IMR-90 (cell line): ENCODE data around the gene NAA38. TPM values are rescaled to one million over a fixed set of nuclear protein-coding genes. Genes with fewer than 3 reads are reported as not detected.

Experiments used
- ATAC-seq: fragments of 200-7000 bp; cut with Tn5 transposase; 2 replicates; pipeline ENCODE4 v1.9.1; 2020; ENCODE audit warnings: low read depth, mild to moderate bottlenecking, moderate library complexity
- BruUV-seq: library from RNA; stranded (reverse); fragments of 400-500 nt; replicated peaks from 2 replicates; lab custom pipeline; 2021; lab: Mats Ljungman, UMichigan
- CTCF ChIA-PET: fragments of 300-600 bp; formaldehyde crosslinking; extraction: SDS; loops from one replicate; lab custom pipeline; 2021; ENCODE audit warnings: antibody characterized with exemption; lab: Yijun Ruan, JAX
- POLR2A ChIA-PET: fragments of 300-600 bp; sonication (Branson Sonifier 250); formaldehyde crosslinking; loops from one replicate; lab custom pipeline; 2022; ENCODE audit warnings: antibody characterized with exemption; ENCODE audit not compliant: unreplicated experiment; lab: Charles Lee
- DNase-seq: peaks from one replicate; pipeline ENCODE4 v3.0.0; 2013
- H2AFZ ChIP-seq: replicated peaks from 2 replicates; pipeline ENCODE3; 2013; ENCODE audit warnings: low read length, mild to moderate bottlenecking; ENCODE audit not compliant: poor library complexity
- H2AK5ac ChIP-seq: 2 replicates; pipeline ENCODE4 v1.6.1; 2013; ENCODE audit warnings: low read depth, low read length, inconsistent platforms
- H2AK9ac ChIP-seq: replicated peaks from 2 replicates; pipeline ENCODE3; 2013; ENCODE audit warnings: mild to moderate bottlenecking, low read depth, low read length, moderate library complexity; ENCODE audit not compliant: poor library complexity
- H2BK120ac ChIP-seq: 2 replicates; pipeline ENCODE4 v1.6.1; 2013; ENCODE audit warnings: low read depth, low read length, inconsistent platforms
- H2BK15ac ChIP-seq: 3 replicates; pipeline ENCODE4 v1.6.1; 2013; ENCODE audit warnings: low read depth, low read length, inconsistent platforms
- H2BK20ac ChIP-seq: 2 replicates; pipeline ENCODE4 v1.6.1; 2013; ENCODE audit warnings: low read depth, mild to moderate bottlenecking, inconsistent platforms, low read length, moderate library complexity
- H2BK5ac ChIP-seq: 2 replicates; pipeline ENCODE4 v1.6.1; 2013; ENCODE audit warnings: mild to moderate bottlenecking, low read depth, low read length, inconsistent platforms; ENCODE audit not compliant: poor library complexity, severe bottlenecking
- H3K14ac ChIP-seq: replicated peaks from 2 replicates; pipeline ENCODE4 v1.6.1; 2013; ENCODE audit warnings: low read depth, low read length, inconsistent platforms
- H3K18ac ChIP-seq: 2 replicates; pipeline ENCODE4 v1.6.1; 2013; ENCODE audit warnings: low read depth, low read length, control low read depth
- H3K23ac ChIP-seq: 2 replicates; pipeline ENCODE4 v1.6.1; 2013; ENCODE audit warnings: low read depth, low read length, inconsistent platforms
- H3K27ac ChIP-seq: 2 replicates; pipeline ENCODE4 v1.5.1; 2013; ENCODE audit warnings: mild to moderate bottlenecking, control low read depth, low read length; ENCODE audit not compliant: insufficient read depth
- H3K27me3 ChIP-seq: 2 replicates; pipeline ENCODE4 v1.6.1; 2013; ENCODE audit warnings: low read length; ENCODE audit not compliant: control insufficient read depth, insufficient read depth
- H3K36me3 ChIP-seq: 2 replicates; pipeline ENCODE4 v1.6.1; 2013; ENCODE audit warnings: low read length, mixed read lengths; ENCODE audit not compliant: control insufficient read depth, insufficient read depth
- H3K4ac ChIP-seq: 2 replicates; pipeline ENCODE4 v1.6.1; 2013; ENCODE audit warnings: low read depth, low read length, inconsistent platforms
- H3K4me1 ChIP-seq: 2 replicates; pipeline ENCODE4 v1.6.1; 2013; ENCODE audit warnings: low read length, mixed read lengths; ENCODE audit not compliant: control insufficient read depth, insufficient read depth
- H3K4me2 ChIP-seq: 2 replicates; pipeline ENCODE4 v1.6.1; 2013; ENCODE audit warnings: low read depth, mild to moderate bottlenecking, control low read depth, low read length, moderate library complexity
- H3K4me3 ChIP-seq: 2 replicates; pipeline ENCODE4 v1.5.1; 2013; ENCODE audit warnings: low read depth, mild to moderate bottlenecking, control low read depth, low read length, moderate library complexity; ENCODE audit not compliant: insufficient read depth
- H3K56ac ChIP-seq: 2 replicates; pipeline ENCODE4 v1.6.1; 2013; ENCODE audit warnings: low read length, inconsistent platforms; ENCODE audit not compliant: insufficient read depth; ENCODE audit errors: extremely low read depth
- H3K79me1 ChIP-seq, 2 experiments: 2 replicates each; pipeline ENCODE4 v1.6.1; 2013; ENCODE audit warnings: low read length in 2 of 2, inconsistent platforms in 1 of 2, low read depth in 1 of 2
- H3K9ac ChIP-seq: 2 replicates; pipeline ENCODE4 v1.6.1; 2013; ENCODE audit warnings: low read depth, low read length, control low read depth
- H3K9me1 ChIP-seq: 2 replicates; pipeline ENCODE4 v1.6.1; 2013; ENCODE audit warnings: low read length, inconsistent platforms; ENCODE audit not compliant: insufficient read depth
- H3K9me3 ChIP-seq: 2 replicates; pipeline ENCODE4 v1.6.1; 2013; ENCODE audit warnings: low read length; ENCODE audit not compliant: control insufficient read depth, insufficient read depth
- H4K20me1 ChIP-seq: 2 replicates; pipeline ENCODE4 v1.6.1; 2013; ENCODE audit warnings: low read length, inconsistent platforms; ENCODE audit not compliant: insufficient read depth
- H4K5ac ChIP-seq: 2 replicates; pipeline ENCODE4 v1.6.1; 2013; ENCODE audit warnings: mild to moderate bottlenecking, low read depth, low read length, control low read depth
- H4K8ac ChIP-seq, 2 experiments: 2 replicates each; pipeline ENCODE4 v1.6.1; 2013; ENCODE audit warnings: low read depth in 2 of 2, low read length in 2 of 2, control low read depth in 1 of 2, inconsistent platforms in 1 of 2
- H4K91ac ChIP-seq: 2 replicates; pipeline ENCODE4 v1.6.1; 2013; ENCODE audit warnings: low read depth, low read length, inconsistent platforms; ENCODE audit not compliant: insufficient read depth
- CEBPB ChIP-seq: IDR thresholded peaks from 2 replicates; pipeline ENCODE4 v1.6.1; 2012; ENCODE audit warnings: low read depth, low read length, improper control_type of control experiment
- ELK1 ChIP-seq: fragments of 150-350 bp; IDR thresholded peaks from 2 replicates; pipeline ENCODE4 v1.6.1; 2016; ENCODE audit warnings: low read depth, mild to moderate bottlenecking, low read length, moderate library complexity, borderline replicate concordance
- FOS ChIP-seq: fragments of 150-350 bp; IDR thresholded peaks from 2 replicates; pipeline ENCODE4 v1.6.1; 2016; ENCODE audit warnings: low read depth, low read length
- MAZ ChIP-seq: IDR thresholded peaks from 2 replicates; pipeline ENCODE4 v1.6.1; 2012; ENCODE audit warnings: low read depth, mild to moderate bottlenecking, low read length, improper control_type of control experiment, moderate library complexity, borderline replicate concordance
- MXI1 ChIP-seq: IDR thresholded peaks from 2 replicates; pipeline ENCODE4 v1.6.1; 2012; ENCODE audit warnings: low read depth, mild to moderate bottlenecking, low read length, moderate library complexity, borderline replicate concordance
- POLR2A ChIP-seq: IDR thresholded peaks from 2 replicates; pipeline ENCODE4 v1.6.1; 2012; ENCODE audit warnings: mild to moderate bottlenecking, low read depth, low read length
- RCOR1 ChIP-seq: IDR thresholded peaks from 2 replicates; pipeline ENCODE4 v1.6.1; 2012; ENCODE audit warnings: mild to moderate bottlenecking, low read length, improper control_type of control experiment; ENCODE audit not compliant: insufficient replicate concordance
- SMC3 ChIP-seq: fragments of 150-350 bp; IDR thresholded peaks from 2 replicates; pipeline ENCODE4 v1.6.1; 2016; ENCODE audit warnings: low read depth, mild to moderate bottlenecking, antibody characterized with exemption, low read length, moderate library complexity
- WGBS, 2 experiments: methylation state at CpG; one replicate each; pipeline versions ENCODE4 v1.1.5 to v1.1.7; 2013; ENCODE audit warnings: missing lambda C conversion rate in 2 of 2; ENCODE audit not compliant: insufficient read length in 1 of 2; ENCODE audit errors: extremely low coverage in 2 of 2; 5-methylcytosine and 5-hydroxymethylcytosine counted together
- dilution Hi-C: fragments of 300-500 bp; cut with HindIII; formaldehyde crosslinking; loops from one replicate; pipeline ENCODE4 v1.14.3; 2018; ENCODE audit warnings: low sequenced_read_pairs; ENCODE audit not compliant: unreplicated experiment
- in situ Hi-C: fragments of 300-500 bp; cut with MboI; formaldehyde crosslinking; loops from 3 replicates; pipeline ENCODE4 v1.14.3; 2019; ENCODE audit warnings: low sequenced_read_pairs, inconsistent platforms, mixed read lengths
- intact Hi-C: fragments of 100-400 bp; cut with micrococcal nuclease; formaldehyde crosslinking; loops from 2 replicates; pipeline ENCODE4 v1.10.0; 2022
- polyA plus RNA-seq, 3 experiments: library from polyadenylated mRNA; depleted of rRNA; stranded (reverse); fragments of >200 nt; gene quantifications; 2 replicates each; pipeline ENCODE4 v1.2.3, GENCODE V29; 2012; ENCODE audit warnings: low replicate concordance in 1 of 3
- total RNA-seq: library from RNA; depleted of rRNA; stranded (reverse); fragments of >200 nt; gene quantifications from 2 replicates; pipeline ENCODE4 v1.2.3, GENCODE V29; 2012

The NAA38 gene
- total and polyA plus RNA-seq, 2 of the 4 experiments (the other 2 are of a cell fraction) = 40.7 to 76.8 TPM

GRCh38 chr17:7852919-7853690, 4.3 kb downstream of the NAA38 start (continued):
- TF ChIP-seq MXI1 = no peak

DNA sequence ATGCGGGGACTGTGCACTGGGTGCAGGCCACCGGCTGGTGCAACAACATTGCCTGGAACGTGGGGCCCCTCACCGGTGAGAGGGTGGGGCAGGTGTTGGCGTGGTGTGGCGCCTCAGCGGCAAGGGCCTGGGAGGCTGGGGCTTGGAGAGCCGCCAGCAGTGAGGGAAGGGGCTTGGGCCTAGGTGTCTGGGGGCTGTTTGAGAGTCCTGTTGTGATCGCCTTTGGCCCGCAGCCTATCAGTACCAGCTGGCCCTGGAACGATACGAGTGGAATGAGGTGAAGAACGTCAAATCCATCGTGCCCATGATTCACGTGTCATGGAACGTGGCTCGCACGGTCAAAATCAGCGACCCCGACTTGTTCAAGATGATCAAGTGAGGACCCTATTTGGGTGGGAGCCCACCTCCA, 5.1 kb downstream of the NAA38 start:
- Histone ChIP-seq H2AK5ac (0 out of 2 replicates have a peak overlapping the region, but pooled peaks have one; percentile 18), H2BK120ac (no peak overlapping the region), H3K56ac (no peak overlapping the region), H2AFZ (peak overlapping the region; percentile 84), H3K79me1 (peaks cover 14 to 40% of the 10 kb centered on the region in 2 experiments), H2BK5ac (no peak overlapping the region), H3K4me1 (peaks cover 15% of the 10 kb centered on the region), H3K9me1 (no peaks in the 10 kb centered on the region), H2AK9ac (peak overlapping the region; percentile 85), H4K5ac (no peak overlapping the region), H3K36me3 (peaks cover 55% of the 10 kb centered on the region), H3K4me2 (no peak overlapping the region), H3K9me3 (no peaks in the 10 kb centered on the region), H3K18ac (no peak overlapping the region), H3K4ac (no peak overlapping the region), H4K91ac (no peak overlapping the region; the same call in 1 of the 2 replicates), H4K8ac (no peak overlapping the region; a peak in 1 of 4 replicates), H3K4me3 (no peak overlapping the region), H4K20me1 (peaks cover 27% of the 10 kb centered on the region), H3K27ac (no peak overlapping the region), H2BK15ac (no peak overlapping the region), H3K23ac (no peak overlapping the region), H3K14ac (no peak overlapping the region), H3K9ac (no peak overlapping the region), H3K27me3 (no peaks in the 10 kb centered on the region), H2BK20ac (no peak overlapping the region)
- ChIA-PET CTCF (no interaction called here), POLR2A (no interaction called here)
- ATAC-seq (no peak), DNase-seq (no peak)
- dilution Hi-C loops (no loop called here), in situ Hi-C loops (no loop called here), intact Hi-C loops (no loop called here)
- no TSS peak for BruUV-seq
- no peak for TF ChIP-seq CEBPB
- TF ChIP-seq POLR2A = no peak
- TF ChIP-seq MAZ = no peak
- no peak for TF ChIP-seq SMC3
- no peak for TF ChIP-seq RCOR1
- TF ChIP-seq ELK1 = no peak
- TF ChIP-seq FOS = no peak
- 91% methylated on average over 16 of the region's 20 CpGs; no CpG with 5 or more reads in 1 of the 2 experiments for WGBS, 2 experiments
